ENCODE results near the gene PPTC7.
"Not testable (repeated sequence)": the region's sequence is repeated elsewhere in the genome, so short reads cannot be mapped to it uniquely, and the experiment has no call there.

Gene PPTC7

GRCh38 chr12:110582276-110583136 is 612 bp downstream of the PPTC7 start:
- DNase-seq, result no peak

GRCh38 chr12:110581931-110582275 is 1.2 kb downstream of the PPTC7 start:
- DNase-seq, result no peak

- no peak for DNase-seq
These were observed 3.4 kb downstream of the PPTC7 start for GRCh38 chr12:110579535-110580253.

- DNase-seq, result no peak
These were observed 4.2 kb downstream of the PPTC7 start for GRCh38 chr12:110578694-110579534.

GRCh38 chr12:110577864-110578693 is 5.0 kb downstream of the PPTC7 start:
- DNase-seq, result no peak

GRCh38 chr12:110576504-110576903 is 6.6 kb downstream of the PPTC7 start:
- DNase-seq, result no peak

GRCh38 chr12:110575326-110575725 is 7.8 kb downstream of the PPTC7 start:
- DNase-seq, result no peak

GRCh38 chr12:110574717-110575230 is 8.3 kb downstream of the PPTC7 start:
- not testable (repeated sequence) for DNase-seq

GRCh38 chr12:110574044-110574443 is 9.1 kb downstream of the PPTC7 start:
- no peak for DNase-seq

- DNase-seq, result not testable (repeated sequence)
These were observed 12.3 kb downstream of the PPTC7 start for GRCh38 chr12:110570798-110571197.

GRCh38 chr12:110569838-110570237 is 13.3 kb downstream of the PPTC7 start:
- not testable (repeated sequence) for DNase-seq

GRCh38 chr12:110568752-110569151 is 14.4 kb downstream of the PPTC7 start:
- DNase-seq, result no peak

- no peak for DNase-seq
These were observed 16.1 kb downstream of the PPTC7 start for GRCh38 chr12:110566993-110567392.

GRCh38 chr12:110565894-110566871 is 16.9 kb downstream of the PPTC7 start:
- DNase-seq, result no peak

- DNase-seq, result no peak
These were observed 18.6 kb downstream of the PPTC7 start for GRCh38 chr12:110564471-110564991.

- no peak for DNase-seq
These were observed 19.2 kb downstream of the PPTC7 start for GRCh38 chr12:110563702-110564470.

- not testable (repeated sequence) for DNase-seq
These were observed 20.7 kb downstream of the PPTC7 start for GRCh38 chr12:110562386-110562785.

- DNase-seq, result no peak
These were observed 21.5 kb downstream of the PPTC7 start for GRCh38 chr12:110561471-110562201.

- no peak for DNase-seq
These were observed 22.2 kb downstream of the PPTC7 start for GRCh38 chr12:110560946-110561345.
